Endodermal cell (in vitro differentiated cells): ENCODE measurements around the gene AKR7A2. TPM values are rescaled to one million over a fixed set of nuclear protein-coding genes. Genes with fewer than 3 reads are reported as not detected.

Experiments
- DNase-seq: peaks from one replicate; pipeline ENCODE4 v3.0.0-alpha.2; 2017
- H3K27ac ChIP-seq: 2 replicates; pipeline ENCODE4 v1.5.1; 2013; ENCODE audit warnings: mild to moderate bottlenecking, low read depth, low read length, moderate library complexity
- H3K27me3 ChIP-seq: 2 replicates; pipeline ENCODE4 v1.6.1; 2013; ENCODE audit warnings: mild to moderate bottlenecking, low read length, moderate library complexity; ENCODE audit not compliant: insufficient read depth, control insufficient read depth, poor library complexity, severe bottlenecking
- H3K36me3 ChIP-seq: 2 replicates; pipeline ENCODE4 v1.7.0; 2013; ENCODE audit warnings: mild to moderate bottlenecking, low read length, moderate library complexity; ENCODE audit not compliant: control insufficient read depth, insufficient read depth
- H3K4me1 ChIP-seq: one replicate; pipeline ENCODE4 v1.7.0; 2013; ENCODE audit warnings: low read length; ENCODE audit not compliant: control insufficient read depth, insufficient read depth
- H3K4me3 ChIP-seq: 2 replicates; pipeline ENCODE4 v1.5.1; 2013; ENCODE audit warnings: mild to moderate bottlenecking, low read length, moderate library complexity
- H3K9ac ChIP-seq: 2 replicates; pipeline ENCODE4 v1.6.1; 2013; ENCODE audit warnings: mild to moderate bottlenecking, low read length, moderate library complexity; ENCODE audit not compliant: poor library complexity, severe bottlenecking; ENCODE audit errors: extremely low read depth
- H3K9me3 ChIP-seq: 2 replicates; pipeline ENCODE4 v1.6.1; 2013; ENCODE audit warnings: mild to moderate bottlenecking, low read length, moderate library complexity; ENCODE audit not compliant: control insufficient read depth
- H3K27ac Mint-ChIP-seq: 2 replicates; pipeline ENCODE4 v1.8.0; 2020; ENCODE audit warnings: mixed read lengths
- H3K27me3 Mint-ChIP-seq: 2 replicates; pipeline ENCODE4 v1.8.0; 2021; ENCODE audit warnings: mild to moderate bottlenecking, mixed read lengths; ENCODE audit not compliant: insufficient read depth
- H3K36me3 Mint-ChIP-seq: 2 replicates; pipeline ENCODE4 v1.8.0; 2020; ENCODE audit warnings: low read depth, mixed read lengths
- H3K4me1 Mint-ChIP-seq: 2 replicates; pipeline ENCODE4 v1.8.0; 2020; ENCODE audit warnings: mixed read lengths
- H3K4me3 Mint-ChIP-seq: 2 replicates; pipeline ENCODE4 v1.8.0; 2020; ENCODE audit warnings: mild to moderate bottlenecking, moderate library complexity, mixed read lengths
- H3K9me3 Mint-ChIP-seq: 2 replicates; pipeline ENCODE4 v1.8.0; 2020; ENCODE audit warnings: mild to moderate bottlenecking, mixed read lengths
- CTCF ChIP-seq: fragments of 200-600 bp; sonication (generic); conservative IDR thresholded peaks from 2 replicates; pipeline ENCODE4 v1.5.0; 2021; ENCODE audit warnings: antibody characterized with exemption, mild to moderate bottlenecking
- WGBS, 2 experiments: methylation state at CpG; one replicate each; pipeline versions ENCODE4 v1.1.5 to v1.1.7; 2013; ENCODE audit warnings: missing lambda C conversion rate in 2 of 2, mixed read lengths in 1 of 2; ENCODE audit not compliant: insufficient coverage in 1 of 2, insufficient read length in 1 of 2; 5-methylcytosine and 5-hydroxymethylcytosine counted together
- total RNA-seq, 2 donors: library from RNA; stranded (reverse); fragmentation: NEBNext Ultra II Directional in 1 of 2; extraction: Animal tissue kit (Norgen Biotek cat#: 25700) in 1 of 2; gene quantifications; 2 replicates in 1 of 2; 3 replicates in 1 of 2; pipeline ENCODE4 v1.2.1, GENCODE V29; 2021

AKR7A2 gene
- total RNA-seq, 2 donors from 2014 or later = 47.8 to 66.1 TPM

- Histone ChIP-seq H3K9ac (no peak overlapping the region), H3K27me3 (no peaks in the 10 kb centered on the region), H3K36me3 (peaks cover 36% of the 10 kb centered on the region), H3K4me3 (no peak overlapping the region), H3K27ac (no peak overlapping the region), H3K9me3 (no peaks in the 10 kb centered on the region), H3K4me1 (peaks cover 3% of the 10 kb centered on the region)
- Mint-ChIP-seq H3K4me1 (peaks cover 15% of the 10 kb centered on the region), H3K9me3 (no peaks in the 10 kb centered on the region), H3K27me3 (no peaks in the 10 kb centered on the region), H3K36me3 (peaks cover 31% of the 10 kb centered on the region), H3K27ac (no peak overlapping the region), H3K4me3 (peak overlapping the region; percentile 78)
- WGBS, 2 experiments = 94 to 100% methylated on average over 1 to 7 of the region's 7 CpGs
- DNase-seq = no peak
- TF ChIP-seq CTCF = no peak
Measured at GRCh38 chr1:19310061-19310460, 1.9 kb downstream of the AKR7A2 start.

GRCh38 chr1:19309123-19309813 is 2.7 kb downstream of the AKR7A2 start:
- no peak overlapping the region for H3K4me3 ChIP-seq
- Mint-ChIP-seq H3K27ac (no peak overlapping the region), H3K4me3 (no peak overlapping the region), H3K27me3 (no peaks in the 10 kb centered on the region), H3K4me1 (peaks cover 15% of the 10 kb centered on the region), H3K36me3 (peaks cover 38% of the 10 kb centered on the region), H3K9me3 (no peaks in the 10 kb centered on the region)
- H3K9ac ChIP-seq = no peak overlapping the region
- TF ChIP-seq CTCF = no peak
- 94 to 100% methylated on average over 1 to 6 of the region's 6 CpGs for WGBS, 2 experiments
- H3K9me3 ChIP-seq = no peaks in the 10 kb centered on the region
- no peak for DNase-seq
- peaks cover 43% of the 10 kb centered on the region for H3K36me3 ChIP-seq
- H3K27me3 ChIP-seq = no peaks in the 10 kb centered on the region
- H3K27ac ChIP-seq = no peak overlapping the region
- H3K4me1 ChIP-seq = peaks cover 3% of the 10 kb centered on the region

- H3K36me3 Mint-ChIP-seq = peaks cover 45% of the 10 kb centered on the region
Measured at GRCh38 chr1:19308509-19308907, 3.4 kb downstream of the AKR7A2 start.

More at GRCh38 chr1:19308509-19308907, 3.4 kb downstream of the AKR7A2 start:
- H3K4me3 Mint-ChIP-seq = no peak overlapping the region
- Histone ChIP-seq H3K27ac (no peak overlapping the region), H3K4me1 (peaks cover 3% of the 10 kb centered on the region), H3K4me3 (no peak overlapping the region), H3K9ac (no peak overlapping the region), H3K27me3 (no peaks in the 10 kb centered on the region), H3K9me3 (no peaks in the 10 kb centered on the region), H3K36me3 (peaks cover 50% of the 10 kb centered on the region)
- H3K9me3 Mint-ChIP-seq = no peaks in the 10 kb centered on the region
- H3K4me1 Mint-ChIP-seq = peaks cover 15% of the 10 kb centered on the region
- no peaks in the 10 kb centered on the region for H3K27me3 Mint-ChIP-seq
- WGBS, 2 experiments = 82 to 88% methylated on average over 3 of the region's 3 CpGs
- TF ChIP-seq CTCF = no peak
- no peak for DNase-seq
- no peak overlapping the region for H3K27ac Mint-ChIP-seq
